Amygdala (tissue), 56 donors: ENCODE results near the gene ARHGEF10L.
A peak's percentile ranks its signal among the peaks of the same experiment; 100 is the strongest.
"Not testable (repeated sequence)": the region's sequence is repeated elsewhere in the genome, so short reads cannot be mapped to it uniquely, and the experiment has no call there.

Experiments
- DNase-seq, 56 donors: peaks; one replicate each; lab custom pipeline; 2025; lab: John Stamatoyannopoulos, UW

The ARHGEF10L gene

GRCh38 chr1:17606826-17607440, 67.4 kb downstream of the ARHGEF10L start:
- DNase-seq = peak in 42 of 56 donors; percentile 9 to 80 (median 40)

- no peak for DNase-seq
Observed at GRCh38 chr1:17607644-17608581, 68.4 kb downstream of the ARHGEF10L start.

GRCh38 chr1:17609529-17609928, 70.0 kb downstream of the ARHGEF10L start:
- no peak for DNase-seq

GRCh38 chr1:17610085-17610484, 70.6 kb downstream of the ARHGEF10L start:
- no peak for DNase-seq

GRCh38 chr1:17610713-17611112, 71.2 kb downstream of the ARHGEF10L start:
- DNase-seq = peak in 6 of 56 donors; percentile 11 to 35 (median 20)

- DNase-seq = no peak
Observed at GRCh38 chr1:17611991-17612390, 72.5 kb downstream of the ARHGEF10L start.

GRCh38 chr1:17612831-17613230, 73.3 kb downstream of the ARHGEF10L start:
- DNase-seq = no peak

GRCh38 chr1:17614586-17614985, 75.1 kb downstream of the ARHGEF10L start:
- DNase-seq = no peak

- peak in 18 of 56 donors; percentile 2 to 49 (median 15) for DNase-seq
Observed at GRCh38 chr1:17615157-17615556, 75.7 kb downstream of the ARHGEF10L start.

- DNase-seq = no peak
Observed at GRCh38 chr1:17615959-17616358, 76.5 kb downstream of the ARHGEF10L start.

- DNase-seq = no peak
Observed at GRCh38 chr1:17616731-17617279, 77.3 kb downstream of the ARHGEF10L start.

GRCh38 chr1:17617787-17618557, 78.5 kb downstream of the ARHGEF10L start:
- peak in 29 of 56 donors; percentile 5 to 55 (median 21) for DNase-seq

- DNase-seq = peak in 13 of 56 donors; percentile 4 to 39 (median 24)
Observed at GRCh38 chr1:17618558-17619247, 79.2 kb downstream of the ARHGEF10L start.

- no peak for DNase-seq
Observed at GRCh38 chr1:17620448-17620847, 81.0 kb downstream of the ARHGEF10L start.

- DNase-seq = no peak
Observed at GRCh38 chr1:17621691-17622090, 82.2 kb downstream of the ARHGEF10L start.

- DNase-seq = no peak
Observed at GRCh38 chr1:17622823-17623222, 83.3 kb downstream of the ARHGEF10L start.

GRCh38 chr1:17624611-17625233, 85.2 kb downstream of the ARHGEF10L start:
- peak in 1 of 56 donors; percentile 33 for DNase-seq

GRCh38 chr1:17627239-17628052, 87.9 kb downstream of the ARHGEF10L start:
- no peak for DNase-seq

- DNase-seq = not testable (repeated sequence)
Observed at GRCh38 chr1:17629046-17629445, 89.5 kb downstream of the ARHGEF10L start.
